ENCODE results near the gene C1orf159. TPM values are rescaled to one million over a fixed set of nuclear protein-coding genes. Genes with fewer than 3 reads are reported as not detected.

Gene C1orf159
- polyA plus RNA-seq, 1 donor from 2014 or later: 31.5 TPM

DNA sequence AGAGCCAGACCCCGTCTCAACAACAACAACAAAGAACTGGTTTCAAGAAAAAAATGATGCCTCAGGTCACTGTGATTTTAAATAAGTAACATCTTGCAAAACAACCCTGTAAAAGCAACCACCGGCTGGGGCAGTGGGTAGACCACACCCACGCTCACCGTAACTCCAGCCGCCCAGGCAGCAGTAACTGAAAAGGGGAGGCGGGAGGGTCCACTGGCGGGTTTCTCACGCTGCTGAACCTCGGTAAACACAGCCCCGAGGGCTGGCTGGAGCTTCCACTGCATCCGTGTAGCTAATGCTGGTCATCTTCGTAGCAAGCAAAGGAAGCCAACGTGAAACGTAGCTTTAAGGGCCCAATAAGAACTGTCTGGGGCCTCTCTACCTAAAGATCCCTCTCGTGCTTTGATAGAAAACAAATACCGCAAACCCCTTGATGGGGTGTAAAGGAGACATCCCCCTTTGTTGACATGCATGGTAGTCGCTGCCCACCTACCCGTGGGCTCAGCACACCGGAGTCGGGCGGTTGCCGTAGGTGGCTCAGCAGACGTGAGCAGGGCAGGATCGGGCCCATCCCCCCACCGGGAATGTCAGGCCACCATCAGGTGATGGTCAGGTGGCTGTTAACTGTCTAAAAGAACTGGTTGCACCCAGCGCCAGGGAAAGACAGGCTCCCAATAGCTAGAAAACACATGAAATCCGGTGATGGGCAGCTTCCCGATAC is 4.2 kb downstream of the C1orf159 start:
- Histone ChIP-seq H3K4me2 (ENCODE audit: low read length) (no peak overlapping the region), H3K79me2 (replicated peaks; ENCODE audit: insufficient read depth, low read length) (no peaks in the 10 kb centered on the region), H3K9ac (ENCODE audit: low read length) (no peak overlapping the region), H3K9me3 (ENCODE audit: low read length) (no peaks in the 10 kb centered on the region), H2AFZ (ENCODE audit: low read depth, low read length) (no peak overlapping the region), H3K9me2 (ENCODE audit: insufficient read depth, low read length) (no peaks in the 10 kb centered on the region), H4K20me1 (ENCODE audit: insufficient read depth) (no peaks in the 10 kb centered on the region), H3K4me3 (ENCODE audit: low read length) (no peak overlapping the region), H3K36me3 (ENCODE audit: insufficient read depth, low read length) (no peaks in the 10 kb centered on the region), H3K27me3 (ENCODE audit: insufficient read depth, low read depth, low read length) (no peaks in the 10 kb centered on the region), H3F3A (ENCODE audit: insufficient read depth, low read length, poor library complexity, severe bottlenecking) (no peaks in the 10 kb centered on the region), H3K27ac (ENCODE audit: low read length) (no peak overlapping the region)
- TF ChIP-seq POLR2AphosphoS5 (IDR thresholded peaks at IDR 0.05) (no peak), SMC3 (conservative IDR thresholded peaks at IDR 0.05; ENCODE audit: poor library complexity) (no peak), MXI1 (conservative IDR thresholded peaks at IDR 0.05; ENCODE audit: poor library complexity, severe bottlenecking) (no peak), TAF1 (IDR thresholded peaks at IDR 0.05; ENCODE audit: low read depth) (no peak), EZH2 (IDR thresholded peaks at IDR 0.05; ENCODE audit: borderline replicate concordance, insufficient read depth, low read length, poor library complexity, severe bottlenecking) (no peak), EP300 (conservative IDR thresholded peaks at IDR 0.05; ENCODE audit: poor library complexity, severe bottlenecking) (no peak), RAD21 (conservative IDR thresholded peaks at IDR 0.05) (no peak)
- TF ChIP-seq, protein P1, sequence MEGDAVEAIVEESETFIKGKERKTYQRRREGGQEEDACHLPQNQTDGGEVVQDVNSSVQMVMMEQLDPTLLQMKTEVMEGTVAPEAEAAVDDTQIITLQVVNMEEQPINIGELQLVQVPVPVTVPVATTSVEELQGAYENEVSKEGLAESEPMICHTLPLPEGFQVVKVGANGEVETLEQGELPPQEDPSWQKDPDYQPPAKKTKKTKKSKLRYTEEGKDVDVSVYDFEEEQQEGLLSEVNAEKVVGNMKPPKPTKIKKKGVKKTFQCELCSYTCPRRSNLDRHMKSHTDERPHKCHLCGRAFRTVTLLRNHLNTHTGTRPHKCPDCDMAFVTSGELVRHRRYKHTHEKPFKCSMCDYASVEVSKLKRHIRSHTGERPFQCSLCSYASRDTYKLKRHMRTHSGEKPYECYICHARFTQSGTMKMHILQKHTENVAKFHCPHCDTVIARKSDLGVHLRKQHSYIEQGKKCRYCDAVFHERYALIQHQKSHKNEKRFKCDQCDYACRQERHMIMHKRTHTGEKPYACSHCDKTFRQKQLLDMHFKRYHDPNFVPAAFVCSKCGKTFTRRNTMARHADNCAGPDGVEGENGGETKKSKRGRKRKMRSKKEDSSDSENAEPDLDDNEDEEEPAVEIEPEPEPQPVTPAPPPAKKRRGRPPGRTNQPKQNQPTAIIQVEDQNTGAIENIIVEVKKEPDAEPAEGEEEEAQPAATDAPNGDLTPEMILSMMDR (IDR thresholded peaks at IDR 0.05; ENCODE audit: poor library complexity, severe bottlenecking): no peak
- TF ChIP-seq, protein P2, sequence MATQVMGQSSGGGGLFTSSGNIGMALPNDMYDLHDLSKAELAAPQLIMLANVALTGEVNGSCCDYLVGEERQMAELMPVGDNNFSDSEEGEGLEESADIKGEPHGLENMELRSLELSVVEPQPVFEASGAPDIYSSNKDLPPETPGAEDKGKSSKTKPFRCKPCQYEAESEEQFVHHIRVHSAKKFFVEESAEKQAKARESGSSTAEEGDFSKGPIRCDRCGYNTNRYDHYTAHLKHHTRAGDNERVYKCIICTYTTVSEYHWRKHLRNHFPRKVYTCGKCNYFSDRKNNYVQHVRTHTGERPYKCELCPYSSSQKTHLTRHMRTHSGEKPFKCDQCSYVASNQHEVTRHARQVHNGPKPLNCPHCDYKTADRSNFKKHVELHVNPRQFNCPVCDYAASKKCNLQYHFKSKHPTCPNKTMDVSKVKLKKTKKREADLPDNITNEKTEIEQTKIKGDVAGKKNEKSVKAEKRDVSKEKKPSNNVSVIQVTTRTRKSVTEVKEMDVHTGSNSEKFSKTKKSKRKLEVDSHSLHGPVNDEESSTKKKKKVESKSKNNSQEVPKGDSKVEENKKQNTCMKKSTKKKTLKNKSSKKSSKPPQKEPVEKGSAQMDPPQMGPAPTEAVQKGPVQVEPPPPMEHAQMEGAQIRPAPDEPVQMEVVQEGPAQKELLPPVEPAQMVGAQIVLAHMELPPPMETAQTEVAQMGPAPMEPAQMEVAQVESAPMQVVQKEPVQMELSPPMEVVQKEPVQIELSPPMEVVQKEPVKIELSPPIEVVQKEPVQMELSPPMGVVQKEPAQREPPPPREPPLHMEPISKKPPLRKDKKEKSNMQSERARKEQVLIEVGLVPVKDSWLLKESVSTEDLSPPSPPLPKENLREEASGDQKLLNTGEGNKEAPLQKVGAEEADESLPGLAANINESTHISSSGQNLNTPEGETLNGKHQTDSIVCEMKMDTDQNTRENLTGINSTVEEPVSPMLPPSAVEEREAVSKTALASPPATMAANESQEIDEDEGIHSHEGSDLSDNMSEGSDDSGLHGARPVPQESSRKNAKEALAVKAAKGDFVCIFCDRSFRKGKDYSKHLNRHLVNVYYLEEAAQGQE (IDR thresholded peaks at IDR 0.05; ENCODE audit: borderline replicate concordance): no peak

DNA sequence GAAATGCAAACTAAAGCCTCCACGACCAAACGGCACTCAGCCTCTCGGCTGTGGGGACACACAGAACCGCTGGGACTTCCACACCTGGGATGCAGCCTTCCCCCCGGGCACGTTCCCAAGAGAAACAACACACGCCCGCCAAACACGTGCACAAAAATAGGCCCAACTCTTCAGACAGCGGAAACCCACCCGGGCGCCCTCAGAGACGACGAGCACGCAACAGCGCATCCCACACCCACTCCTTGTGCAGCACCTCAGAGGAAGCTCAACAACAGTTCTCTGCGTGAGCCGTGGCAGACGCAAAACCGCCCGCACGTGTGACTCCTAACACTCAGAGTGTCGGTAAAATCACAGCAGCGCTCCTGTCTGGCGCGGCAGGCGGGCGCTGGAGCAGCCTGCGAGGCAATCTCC is 5.3 kb downstream of the C1orf159 start:
- Histone ChIP-seq H3K4me2 (ENCODE audit: low read length) (no peak overlapping the region), H3K9ac (ENCODE audit: low read length) (no peak overlapping the region), H3K4me3 (ENCODE audit: low read length) (no peak overlapping the region), H3K9me2 (ENCODE audit: insufficient read depth, low read length) (no peaks in the 10 kb centered on the region), H3K36me3 (ENCODE audit: insufficient read depth, low read length) (no peaks in the 10 kb centered on the region), H3K27ac (ENCODE audit: low read length) (no peak overlapping the region), H4K20me1 (ENCODE audit: insufficient read depth) (no peaks in the 10 kb centered on the region), H3K9me3 (ENCODE audit: low read length) (no peaks in the 10 kb centered on the region), H3K27me3 (ENCODE audit: insufficient read depth, low read depth, low read length) (no peaks in the 10 kb centered on the region), H2AFZ (ENCODE audit: low read depth, low read length) (no peak overlapping the region), H3K79me2 (replicated peaks; ENCODE audit: insufficient read depth, low read length) (no peaks in the 10 kb centered on the region), H3F3A (ENCODE audit: insufficient read depth, low read length, poor library complexity, severe bottlenecking) (no peaks in the 10 kb centered on the region)
- TF ChIP-seq EZH2 (IDR thresholded peaks at IDR 0.05; ENCODE audit: borderline replicate concordance, insufficient read depth, low read length, poor library complexity, severe bottlenecking): no peak
- TF ChIP-seq POLR2AphosphoS5 (IDR thresholded peaks at IDR 0.05): no peak
- TF ChIP-seq MXI1 (conservative IDR thresholded peaks at IDR 0.05; ENCODE audit: poor library complexity, severe bottlenecking): no peak
- TF ChIP-seq, protein P2 (IDR thresholded peaks at IDR 0.05; ENCODE audit: borderline replicate concordance): no peak
- no peak for TF ChIP-seq RAD21 (conservative IDR thresholded peaks at IDR 0.05)
- TF ChIP-seq, protein P1 (IDR thresholded peaks at IDR 0.05; ENCODE audit: poor library complexity, severe bottlenecking): no peak
- TF ChIP-seq EP300 (conservative IDR thresholded peaks at IDR 0.05; ENCODE audit: poor library complexity, severe bottlenecking): no peak
- no peak for TF ChIP-seq TAF1 (IDR thresholded peaks at IDR 0.05; ENCODE audit: low read depth)
- no peak for TF ChIP-seq SMC3 (conservative IDR thresholded peaks at IDR 0.05; ENCODE audit: poor library complexity)

Measured in neural cell (in vitro differentiated cells).